GM18861 (cell line): ENCODE data around the gene MAD2L1BP.
"Not testable (repeated sequence)": the region's sequence is repeated elsewhere in the genome, so short reads cannot be mapped to it uniquely, and the experiment has no call there.

Experiments
- ATAC-seq: cut with Tn5 transposase; IDR thresholded peaks from one replicate; pipeline ENCODE4 v1.9.1; 2021; ENCODE audit not compliant: unreplicated experiment

MAD2L1BP gene

GRCh38 chr6:43625393-43625992 is 10.1 kb upstream of the MAD2L1BP start:
- ATAC-seq: no peak

GRCh38 chr6:43627008-43627825 is 8.4 kb upstream of the MAD2L1BP start:
- no peak for ATAC-seq

GRCh38 chr6:43628393-43629103 is 7.1 kb upstream of the MAD2L1BP start:
- no peak for ATAC-seq

- ATAC-seq: peak; percentile 74
These were observed 6.5 kb upstream of the MAD2L1BP start, which contains the start of gene GTPBP2 for GRCh38 chr6:43629104-43629504. TSS of gene GTPBP2 (minus strand) at chr6:43629264. CDS start at chr6:43629162, 102 bp downstream.

- peak; percentile 62 for ATAC-seq
These were observed 5.9 kb upstream of the MAD2L1BP start for GRCh38 chr6:43629505-43630300.

GRCh38 chr6:43630980-43631619 is 4.5 kb upstream of the MAD2L1BP start:
- ATAC-seq: no peak

GRCh38 chr6:43633002-43633401 is 2.6 kb upstream of the MAD2L1BP start:
- ATAC-seq: not testable (repeated sequence)

- ATAC-seq: no peak
These were observed 837 bp upstream of the MAD2L1BP start for GRCh38 chr6:43634702-43635303.

- peak; percentile 11 for ATAC-seq
These were observed 644 bp downstream of the MAD2L1BP start for GRCh38 chr6:43636308-43636659.

GRCh38 chr6:43639984-43640800 is 4.6 kb downstream of the MAD2L1BP start:
- no peak for ATAC-seq

GRCh38 chr6:43644940-43645612 is 9.4 kb downstream of the MAD2L1BP start, which contains the start of gene RSPH9:
TSS of gene RSPH9 (plus strand) at chr6:43645036. CDS start at chr6:43645099, 63 bp downstream.
- ATAC-seq: peak; percentile 46

GRCh38 chr6:43645613-43645964 is 9.9 kb downstream of the MAD2L1BP start:
- ATAC-seq: no peak

GRCh38 chr6:43647613-43648012 is 12.0 kb downstream of the MAD2L1BP start:
- no peak for ATAC-seq

- no peak for ATAC-seq
These were observed 12.6 kb downstream of the MAD2L1BP start for GRCh38 chr6:43648248-43648647.

GRCh38 chr6:43652822-43653221 is 17.2 kb downstream of the MAD2L1BP start:
- ATAC-seq: not testable (repeated sequence)

GRCh38 chr6:43657221-43657802 is 21.7 kb downstream of the MAD2L1BP start:
- ATAC-seq: no peak

- no peak for ATAC-seq
These were observed 22.5 kb downstream of the MAD2L1BP start for GRCh38 chr6:43658161-43658560.

GRCh38 chr6:43662948-43663347 is 27.3 kb downstream of the MAD2L1BP start:
- ATAC-seq: not testable (repeated sequence)
